NOMO-1 treated with dmso at 0.1 percent for 144 hours (cell line): ENCODE measurements around the gene PAK4.

Experiments
- DNase-seq: peaks from one replicate; lab custom pipeline; 2025; ENCODE audit not compliant: unreplicated experiment; lab: John Stamatoyannopoulos, UW

PAK4 gene

GRCh38 chr19:39162441-39163043 lies 37.0 kb downstream of the PAK4 start:
- no peak for DNase-seq

DNA sequence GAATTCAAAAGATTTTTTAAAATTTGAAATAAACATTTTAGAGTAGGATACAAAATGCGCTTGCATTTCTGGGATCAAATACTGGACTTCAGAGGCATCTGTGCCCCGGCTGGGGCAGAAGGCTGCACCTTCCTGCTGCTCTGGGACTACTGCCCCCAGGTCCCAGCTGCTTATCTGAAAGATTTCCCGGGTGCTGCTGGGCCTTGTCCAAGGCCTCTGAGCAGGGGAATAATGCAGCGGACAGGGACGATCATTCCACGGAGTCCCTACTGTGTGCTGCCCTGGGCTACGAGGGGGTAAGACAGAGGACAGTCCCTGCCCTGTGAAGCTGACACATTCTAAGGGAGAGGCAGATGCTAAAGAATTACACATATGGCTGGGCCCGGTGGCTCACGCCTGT lies 38.0 kb downstream of the PAK4 start:
- no peak for DNase-seq

DNA sequence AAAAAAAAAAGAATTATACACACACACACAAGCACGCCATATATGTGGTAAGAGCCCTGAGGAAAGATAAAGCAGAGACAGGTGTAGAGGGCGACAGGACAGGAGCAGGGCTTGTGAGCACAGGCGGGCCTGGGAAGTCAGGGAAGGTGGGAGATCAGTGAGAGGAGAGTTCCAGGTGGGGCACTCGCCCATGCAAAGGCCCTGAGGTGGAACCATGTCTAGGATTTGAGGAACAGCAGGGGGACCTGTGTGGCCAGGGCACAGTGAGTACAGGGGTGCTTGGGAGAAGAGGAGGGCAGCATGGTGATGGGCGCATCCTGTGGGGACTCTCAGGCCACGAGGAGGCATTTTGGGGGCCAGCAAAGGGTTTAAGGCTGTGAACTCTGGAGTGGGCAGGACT lies 38.7 kb downstream of the PAK4 start:
- no peak for DNase-seq

- DNase-seq = no peak
Measured at GRCh38 chr19:39165857-39166256, 40.3 kb downstream of the PAK4 start.

DNA sequence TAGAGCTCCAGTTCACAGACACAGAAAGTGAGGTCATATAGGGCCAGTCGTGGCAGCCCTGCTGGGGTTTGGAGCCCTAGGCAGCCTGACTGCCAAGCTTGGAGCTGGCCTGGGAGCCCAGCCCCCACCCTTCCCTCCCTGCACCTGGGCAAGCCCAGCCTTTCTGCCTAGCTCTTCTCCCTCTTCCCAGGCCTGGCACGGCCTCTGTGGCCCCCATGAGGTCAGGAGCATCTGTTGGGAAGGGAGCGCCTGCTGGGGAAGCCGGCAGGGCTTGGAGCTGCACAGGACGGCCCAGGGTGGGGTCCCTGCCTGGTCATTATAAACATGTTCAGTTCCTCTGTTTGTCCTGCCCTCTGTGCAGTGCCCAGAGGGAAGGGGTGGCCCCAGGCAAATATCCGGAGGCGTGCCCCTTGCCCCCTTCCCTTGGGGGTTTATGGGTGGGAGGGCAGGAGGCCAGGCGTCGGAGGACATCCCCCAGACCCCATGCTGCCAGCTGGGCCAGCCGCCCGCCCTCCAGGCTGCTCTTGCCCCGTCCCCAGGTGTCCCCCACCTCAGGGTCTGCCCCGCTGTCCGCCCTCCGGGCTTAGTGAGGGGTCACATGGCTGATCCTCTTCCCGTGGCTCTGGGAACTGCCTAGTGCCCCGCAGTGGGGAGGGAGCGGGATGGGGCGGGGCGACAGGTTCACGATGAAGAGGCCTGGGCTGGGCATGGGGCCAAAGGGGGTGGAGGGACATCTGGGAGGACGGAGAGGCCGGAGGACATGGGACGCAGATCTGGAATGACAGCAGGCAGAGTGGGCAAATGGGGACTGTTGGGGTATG lies 41.2 kb downstream of the PAK4 start:
- no peak for DNase-seq

DNA sequence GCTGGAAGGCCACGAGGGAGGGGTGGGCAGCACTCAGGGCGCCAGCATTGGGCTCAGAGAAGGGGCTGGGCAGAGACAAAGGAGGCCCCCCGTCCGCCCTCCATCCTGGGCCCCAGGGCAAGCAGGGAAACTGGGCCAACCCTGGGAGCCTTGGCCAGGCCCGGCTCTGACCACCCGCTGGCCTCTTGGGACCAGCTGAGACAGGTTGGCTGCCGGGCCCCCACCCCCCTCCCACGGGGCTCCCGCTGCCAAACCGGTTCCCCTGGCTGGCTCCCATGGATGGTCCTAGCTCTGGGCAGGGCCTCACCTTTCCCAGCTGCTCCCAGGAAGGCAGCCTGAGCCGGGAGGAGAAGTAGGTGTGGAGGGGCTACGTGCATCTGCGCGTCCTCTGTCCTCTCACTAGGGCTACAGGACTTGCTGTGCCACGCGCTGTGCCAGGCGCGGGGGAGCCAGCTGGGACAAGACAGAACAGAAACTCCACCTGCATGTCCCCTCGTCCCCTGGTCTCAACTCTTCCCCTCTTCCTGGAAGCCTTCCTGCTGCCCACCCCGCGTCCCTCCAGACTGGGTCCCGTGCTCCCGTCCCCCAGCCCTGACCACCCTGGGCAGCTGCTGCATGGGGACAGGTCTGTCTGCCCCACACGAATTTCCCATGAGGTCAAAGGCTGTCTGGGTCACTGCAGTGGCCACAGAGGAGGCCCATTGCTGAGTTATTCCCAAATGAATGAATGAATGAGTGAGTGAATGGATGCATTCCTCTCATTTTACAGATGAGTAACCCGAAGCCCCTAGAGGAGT lies 42.1 kb downstream of the PAK4 start:
- DNase-seq = no peak

GRCh38 chr19:39168258-39169142 lies 42.9 kb downstream of the PAK4 start:
- no peak for DNase-seq

- no peak for DNase-seq
Measured at GRCh38 chr19:39169143-39169810, 43.7 kb downstream of the PAK4 start.

DNA sequence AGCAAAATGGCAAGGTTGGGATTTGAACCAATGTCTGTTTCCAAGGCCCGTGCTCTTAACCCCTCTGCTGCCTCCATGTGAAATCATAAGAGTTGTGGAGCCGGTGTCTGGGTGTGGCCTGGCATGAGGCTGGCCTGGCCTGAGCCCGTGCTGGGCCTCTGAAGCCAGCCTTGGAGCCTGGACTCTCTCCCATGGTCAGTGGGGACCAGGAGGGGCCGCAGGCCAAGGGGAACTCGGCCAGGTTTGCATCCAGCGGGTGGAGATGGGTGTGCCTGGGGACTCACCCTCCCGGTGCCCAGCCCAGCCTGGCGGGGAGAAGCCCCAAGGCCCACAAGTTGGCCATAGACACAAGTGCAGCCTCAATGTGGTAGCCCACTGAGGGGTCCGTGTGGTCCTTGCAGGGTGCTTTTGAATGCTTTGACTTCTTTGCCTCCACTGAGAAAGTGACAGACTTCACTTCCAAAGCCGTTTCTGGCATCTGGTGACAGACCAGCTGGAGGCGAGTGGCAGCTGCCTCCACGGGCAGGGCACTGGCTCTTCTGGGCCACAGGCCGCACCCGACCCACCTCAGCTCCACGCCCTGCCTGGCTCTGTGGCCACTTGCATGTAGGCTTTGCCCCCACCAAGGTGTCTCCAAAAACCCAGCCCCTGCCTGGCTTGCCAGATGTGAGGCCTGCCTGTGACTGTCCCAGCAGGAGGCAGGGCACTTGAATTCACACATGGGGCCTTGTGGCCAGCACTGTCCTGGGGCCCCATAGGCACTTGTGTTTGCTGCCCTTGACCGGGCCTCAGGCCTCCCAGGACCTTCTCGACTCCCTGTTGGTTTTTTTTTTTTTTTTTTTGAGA lies 45.0 kb downstream of the PAK4 start:
- DNase-seq = no peak

DNA sequence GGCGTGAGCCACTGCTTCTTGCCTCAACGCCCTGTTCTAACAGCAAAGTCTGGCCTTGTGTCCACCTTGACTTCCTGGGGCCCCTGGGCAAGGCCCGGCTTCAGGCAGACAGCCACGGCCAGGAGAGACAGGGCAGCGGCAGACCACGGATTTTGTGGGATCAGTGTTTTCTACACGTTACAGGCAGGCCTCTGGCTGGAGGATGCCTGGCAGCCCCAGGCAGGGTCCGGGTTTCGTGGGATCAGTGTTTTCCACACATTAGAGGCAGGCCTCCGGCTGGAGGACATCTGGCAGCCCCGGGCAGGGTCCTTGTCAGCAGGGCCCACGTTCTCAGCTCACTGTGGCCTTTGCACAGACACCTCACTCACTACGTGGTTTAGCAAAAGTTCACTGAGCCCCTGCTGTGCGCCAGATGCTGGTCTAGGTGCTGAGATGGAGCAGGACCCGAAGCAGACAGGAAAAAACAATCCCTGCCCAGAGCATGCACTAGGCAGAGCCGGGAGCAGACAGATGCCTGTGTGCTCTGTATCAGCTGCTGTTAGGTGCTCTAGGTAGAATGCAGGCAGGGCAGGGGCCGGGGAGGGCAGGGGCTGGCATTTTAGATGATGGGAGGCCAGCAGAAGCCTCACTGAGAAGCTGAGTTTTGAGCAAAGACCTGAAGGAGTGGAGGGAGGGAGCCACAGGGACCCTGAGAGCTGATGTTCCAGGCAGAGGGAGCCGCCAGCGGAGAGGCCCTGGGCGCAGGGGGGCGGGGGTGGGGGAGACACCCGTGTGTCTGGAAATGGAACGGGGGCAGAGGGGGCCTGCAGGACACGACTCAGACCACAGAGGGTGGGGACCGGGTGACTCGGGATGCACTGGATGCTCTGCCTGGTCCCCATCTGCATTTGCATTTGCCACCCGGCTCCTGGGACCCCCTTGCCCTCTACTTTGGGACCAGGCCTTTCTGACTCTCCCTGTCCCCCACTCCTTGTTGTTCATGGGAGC lies 46.2 kb downstream of the PAK4 start:
- DNase-seq = no peak

- no peak for DNase-seq
Measured at GRCh38 chr19:39172700-39173501, 47.3 kb downstream of the PAK4 start.

DNA sequence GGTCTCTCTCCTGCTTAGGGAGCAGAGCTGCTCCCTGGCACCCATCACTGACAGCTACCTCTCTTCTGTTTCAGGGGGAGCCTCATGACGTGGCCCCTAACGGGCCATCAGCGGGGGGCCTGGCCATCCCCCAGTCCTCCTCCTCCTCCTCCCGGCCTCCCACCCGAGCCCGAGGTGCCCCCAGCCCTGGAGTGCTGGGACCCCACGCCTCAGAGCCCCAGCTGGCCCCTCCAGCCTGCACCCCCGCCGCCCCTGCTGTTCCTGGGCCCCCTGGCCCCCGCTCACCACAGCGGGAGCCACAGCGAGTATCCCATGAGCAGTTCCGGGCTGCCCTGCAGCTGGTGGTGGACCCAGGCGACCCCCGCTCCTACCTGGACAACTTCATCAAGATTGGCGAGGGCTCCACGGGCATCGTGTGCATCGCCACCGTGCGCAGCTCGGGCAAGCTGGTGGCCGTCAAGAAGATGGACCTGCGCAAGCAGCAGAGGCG lies 48.0 kb downstream of the PAK4 start:
- DNase-seq = no peak

DNA sequence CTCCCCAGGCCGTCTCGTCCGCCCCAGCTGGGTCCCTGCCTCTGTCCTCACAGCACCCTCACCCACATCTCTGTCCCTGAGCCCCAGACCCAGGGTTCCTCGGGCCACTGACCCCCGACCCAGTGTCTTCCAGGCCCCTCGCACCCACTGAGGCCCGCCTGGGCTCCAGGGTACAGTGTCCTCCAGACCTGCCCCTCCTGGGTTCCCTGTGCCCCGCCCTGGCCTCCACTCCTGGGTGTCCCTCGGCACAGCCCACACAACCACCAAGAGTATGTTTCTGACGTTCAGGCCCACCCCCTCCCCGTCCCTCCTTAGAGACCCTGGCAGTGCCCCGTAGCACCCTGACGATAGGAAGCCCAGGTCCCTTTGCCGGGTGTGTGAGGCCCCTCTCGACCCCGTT lies 48.6 kb downstream of the PAK4 start:
- DNase-seq = no peak

DNA sequence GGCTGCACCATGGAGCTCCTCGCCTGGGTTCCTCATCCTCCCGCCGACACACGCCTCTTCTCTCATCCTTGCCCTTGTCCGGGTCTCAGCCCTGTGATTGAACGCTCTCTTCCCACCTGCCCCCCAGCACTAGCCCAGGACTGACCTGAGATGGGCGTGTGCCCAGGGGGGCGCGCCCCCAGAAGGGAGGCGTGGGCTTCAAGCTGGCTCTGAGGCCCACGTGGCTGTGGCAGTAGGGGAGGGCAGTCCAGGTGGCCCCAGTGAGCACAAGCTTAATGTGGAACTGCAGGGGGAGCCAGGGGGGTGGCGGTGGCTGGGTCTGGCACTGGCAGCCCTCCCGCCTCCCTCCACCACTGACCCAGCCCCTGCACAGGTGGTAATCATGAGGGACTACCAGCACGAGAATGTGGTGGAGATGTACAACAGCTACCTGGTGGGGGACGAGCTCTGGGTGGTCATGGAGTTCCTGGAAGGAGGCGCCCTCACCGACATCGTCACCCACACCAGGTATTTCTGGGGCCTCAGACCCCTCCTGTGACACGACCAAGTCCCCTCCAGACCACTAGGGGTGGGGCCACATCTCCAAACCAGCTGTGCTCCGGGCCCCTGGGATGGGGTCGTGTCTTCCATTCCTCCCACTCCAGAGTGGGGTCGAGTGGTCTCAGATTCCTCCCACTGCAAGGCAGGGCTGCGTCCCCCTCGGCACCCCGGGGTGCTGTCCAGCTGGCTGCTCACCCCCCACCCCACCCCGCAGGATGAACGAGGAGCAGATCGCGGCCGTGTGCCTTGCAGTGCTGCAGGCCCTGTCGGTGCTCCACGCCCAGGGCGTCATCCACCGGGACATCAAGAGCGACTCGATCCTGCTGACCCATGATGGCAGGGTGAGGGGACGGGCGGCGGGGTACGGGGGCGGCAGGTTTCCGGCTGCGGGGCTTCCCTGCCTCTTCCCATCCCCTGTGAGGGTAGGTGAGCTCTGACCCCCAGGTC lies 49.3 kb downstream of the PAK4 start:
- no peak for DNase-seq

- no peak for DNase-seq
Measured at GRCh38 chr19:39175564-39175963, 50.0 kb downstream of the PAK4 start.

- DNase-seq = no peak
Measured at GRCh38 chr19:39177110-39177699, 51.6 kb downstream of the PAK4 start.
